Stimulated activated CD8-positive, alpha-beta memory T cell treated with anti-CD3 and anti-CD28 coated beads, Interleukin-4, amount 100 ng/mL, for 4 hours (primary cell): Measurements from ENCODE around the gene SHISA7.

Source experiments
- DNase-seq, 2 donors: peaks; one replicate each; pipeline ENCODE4 v3.0.0-alpha.2; 2020; ENCODE audit warnings: low read depth in 2 of 2, low spot score in 1 of 2

Gene SHISA7

GRCh38 chr19:55482156-55482961 lies 39.3 kb upstream of the SHISA7 start:
- DNase-seq, result no peak

GRCh38 chr19:55481794-55482155 lies 38.7 kb upstream of the SHISA7 start:
- DNase-seq, result no peak

GRCh38 chr19:55481148-55481793 lies 38.2 kb upstream of the SHISA7 start:
- DNase-seq, result no peak

- no peak for DNase-seq
Measured at GRCh38 chr19:55479451-55480230, 36.5 kb upstream of the SHISA7 start.

DNA sequence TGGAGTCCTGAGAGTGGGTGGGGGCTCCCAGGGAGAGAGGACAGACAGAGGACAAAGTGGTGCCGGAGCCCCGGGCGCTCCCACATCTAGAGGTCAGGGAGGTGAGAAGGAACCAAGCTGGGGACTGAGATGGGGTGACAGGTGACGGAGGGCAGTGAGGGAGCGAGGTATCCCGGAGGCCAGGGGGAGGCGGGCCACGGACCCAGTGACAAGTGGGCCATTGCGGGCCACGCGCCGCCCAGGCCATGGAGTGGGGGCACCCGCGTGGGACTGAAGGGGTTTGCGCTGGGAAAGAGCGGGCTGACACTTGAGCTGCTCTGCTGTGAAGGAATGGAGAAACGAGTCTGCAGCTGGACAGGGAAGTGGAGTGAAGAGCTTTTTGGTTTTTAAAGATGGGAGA lies 35.9 kb upstream of the SHISA7 start:
- DNase-seq, result no peak

DNA sequence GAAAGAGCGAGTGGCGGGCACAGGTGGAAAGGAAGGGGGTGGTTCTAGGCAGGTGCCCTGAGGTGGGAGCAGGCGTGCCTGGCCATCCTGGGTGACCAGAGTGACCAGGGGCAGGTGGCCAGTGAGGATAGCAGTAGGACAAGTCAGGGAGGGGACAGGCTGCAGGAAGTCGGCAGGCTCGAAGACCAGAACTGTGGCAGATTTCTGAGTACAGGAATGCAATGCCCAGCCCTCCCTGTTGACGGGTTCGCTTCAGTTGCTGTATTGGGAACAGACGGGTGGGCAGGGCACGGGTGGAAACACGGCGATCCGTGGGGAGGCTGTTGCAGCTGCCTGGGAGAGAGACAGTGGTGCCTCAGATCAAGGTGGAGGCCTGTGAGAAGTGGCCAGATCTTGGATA lies 35.3 kb upstream of the SHISA7 start:
- no peak for DNase-seq

GRCh38 chr19:55477905-55478304 lies 34.8 kb upstream of the SHISA7 start:
- DNase-seq, result no peak

DNA sequence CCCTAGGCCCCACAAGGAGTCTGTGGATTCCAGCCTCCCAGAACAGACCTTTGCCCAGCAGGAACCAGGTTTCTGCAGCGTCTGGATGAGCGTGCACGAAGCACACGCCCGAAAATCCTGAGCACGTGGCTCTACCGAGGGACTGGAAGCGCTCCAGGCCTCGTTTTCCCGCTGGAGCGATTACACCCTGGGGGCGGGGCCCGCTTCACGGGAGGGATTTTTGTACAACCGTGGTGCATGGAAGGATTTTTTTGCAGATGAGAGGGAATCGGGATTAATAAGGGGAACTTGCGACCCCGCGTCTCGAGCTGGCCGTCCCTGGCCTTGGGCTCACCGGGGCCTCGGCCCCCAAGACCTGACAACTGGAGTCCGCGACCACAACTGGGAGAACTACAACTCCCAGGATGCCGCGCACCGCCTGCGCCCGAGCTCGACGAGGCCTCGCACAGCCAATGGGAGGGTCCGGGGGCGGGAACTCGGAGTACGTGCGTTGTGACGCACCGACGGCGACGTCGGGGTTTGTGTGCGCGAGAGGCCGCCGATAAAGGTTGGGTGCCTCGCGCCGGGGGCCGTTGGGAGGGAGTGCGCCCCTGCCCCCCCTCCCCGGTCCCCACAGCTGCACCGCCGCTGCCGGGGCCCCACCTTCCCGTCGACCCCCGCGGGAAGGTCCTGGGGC lies 33.1 kb upstream of the SHISA7 start, which contains the start of gene ZNF628:
Gene ZNF628, plus strand, starts transcription at position 518 of the 676 bp plus-strand sequence. CDS start 3,294 bp downstream, outside the sequence.
- DNase-seq, result peak; percentile 92 to 97

- DNase-seq, result no peak
Measured at GRCh38 chr19:55474269-55475265, 31.5 kb upstream of the SHISA7 start.

- DNase-seq, result no peak
Measured at GRCh38 chr19:55473225-55474012, 30.3 kb upstream of the SHISA7 start.

DNA sequence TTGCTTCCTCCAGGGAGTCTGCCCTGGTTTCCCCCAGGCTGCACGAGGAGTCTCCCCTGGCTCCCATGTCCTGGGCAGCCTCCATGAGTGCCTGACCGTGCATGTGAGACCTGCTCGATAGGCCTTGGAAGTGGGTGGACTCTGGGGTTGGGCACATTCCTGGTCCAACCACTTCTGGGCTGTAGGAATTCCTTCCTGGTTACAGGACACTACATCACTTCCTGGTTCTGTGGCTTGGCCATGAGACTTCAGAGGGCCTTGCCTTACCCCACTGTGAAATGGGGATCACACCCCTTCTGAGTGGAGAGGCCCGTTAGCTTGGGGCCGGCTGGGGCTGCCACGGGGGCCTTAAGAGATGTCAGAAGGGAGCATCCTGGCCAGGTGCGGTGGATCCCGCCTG lies 29.4 kb upstream of the SHISA7 start:
- no peak for DNase-seq

DNA sequence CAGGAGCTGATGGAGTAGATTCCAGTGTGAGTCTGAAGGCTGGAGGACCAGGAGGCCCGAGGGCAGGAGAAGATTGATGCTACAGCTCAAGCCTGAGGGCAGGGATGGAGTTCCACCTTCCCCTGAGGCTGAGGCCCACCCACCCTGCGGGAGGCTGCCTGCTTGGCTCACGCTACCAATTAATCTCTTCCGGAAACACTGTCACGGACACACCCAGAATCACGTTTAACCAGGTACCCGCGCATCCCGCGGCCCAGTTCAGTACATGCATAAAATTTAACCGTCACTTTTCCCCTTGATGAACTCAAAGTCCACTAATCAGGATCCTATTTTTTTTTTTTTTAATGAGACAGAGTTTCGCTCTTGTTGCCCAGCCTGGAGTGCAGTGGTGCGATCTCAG lies 28.2 kb upstream of the SHISA7 start:
- no peak for DNase-seq

DNA sequence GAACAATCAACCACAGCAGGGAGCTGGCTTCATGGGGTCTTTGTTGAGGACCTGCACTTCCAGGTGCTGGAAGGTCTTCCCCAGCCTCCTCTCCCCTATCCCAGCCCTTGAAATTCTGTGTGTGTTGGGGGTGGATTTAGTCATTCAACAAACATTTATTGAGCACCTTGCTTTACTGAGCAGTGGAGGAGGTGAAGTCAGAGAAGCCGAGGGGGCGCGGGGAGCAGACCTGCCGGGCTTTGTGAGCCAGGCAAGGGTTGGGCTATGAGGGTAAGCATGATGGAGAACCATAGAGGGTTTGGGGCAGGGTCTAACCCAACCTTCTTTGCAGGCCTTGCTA lies 24.9 kb upstream of the SHISA7 start:
- DNase-seq, result no peak

GRCh38 chr19:55467236-55468053 lies 24.3 kb upstream of the SHISA7 start:
- DNase-seq, result peak; percentile 19 to 40

DNA sequence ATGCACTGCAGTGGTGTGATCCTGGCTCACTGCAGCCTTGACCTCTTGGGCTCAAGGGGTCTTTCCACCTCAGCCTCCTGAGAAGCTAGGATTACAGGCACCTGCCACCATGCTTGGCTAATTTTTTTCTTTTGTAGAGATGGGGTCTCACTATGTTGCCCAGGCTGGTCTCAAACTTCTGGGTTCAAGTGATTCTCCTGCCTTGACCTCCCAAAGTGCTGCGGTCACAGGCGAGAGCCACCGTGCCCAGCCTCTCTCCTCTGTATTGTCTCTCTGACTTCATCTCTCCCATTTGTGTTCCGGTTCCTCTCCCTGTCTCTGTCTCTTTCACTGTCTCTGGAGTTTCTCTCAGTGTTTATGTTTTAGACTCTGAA lies 23.1 kb upstream of the SHISA7 start:
- DNase-seq, result no peak

- no peak for DNase-seq
Measured at GRCh38 chr19:55465460-55466240, 22.6 kb upstream of the SHISA7 start.

GRCh38 chr19:55464662-55465054 lies 21.6 kb upstream of the SHISA7 start, which contains the start of gene C19orf85:
Gene C19orf85 (minus strand): TSS chr19:55464751. CDS start chr19:55464554, 197 bp downstream.
- DNase-seq, result no peak
